Osteoblast (primary cell): ENCODE measurements around the gene SMARCD3. TPM values are rescaled to one million over a fixed set of nuclear protein-coding genes. Genes with fewer than 3 reads are reported as not detected.
A peak's percentile ranks its signal among the peaks of the same experiment; 100 is the strongest.

Experiments
- DNase-seq: peaks from one replicate; pipeline ENCODE4 v3.0.0; 2011; ENCODE audit warnings: low spot score, mixed read lengths; ENCODE audit not compliant: insufficient read length; ENCODE audit errors: missing footprints
- H2AFZ ChIP-seq: 2 replicates; pipeline ENCODE4 v1.6.0; 2011; ENCODE audit warnings: mild to moderate bottlenecking, low read length
- H3K27ac ChIP-seq: 2 replicates; pipeline ENCODE4 v1.5.1; 2011; ENCODE audit warnings: mild to moderate bottlenecking, low read depth, low read length, moderate library complexity
- H3K27me3 ChIP-seq: 2 replicates; pipeline ENCODE4 v1.6.0; 2012; ENCODE audit warnings: mild to moderate bottlenecking, control low read depth, inconsistent platforms, low read length, moderate library complexity; ENCODE audit not compliant: insufficient read depth
- H3K36me3 ChIP-seq: 2 replicates; pipeline ENCODE4 v1.5.1; 2011; ENCODE audit warnings: mild to moderate bottlenecking, low read length, control low read depth, moderate library complexity; ENCODE audit not compliant: insufficient read depth
- H3K4me1 ChIP-seq: 2 replicates; pipeline ENCODE4 v1.5.1; 2011; ENCODE audit warnings: mild to moderate bottlenecking, low read length, control low read depth, moderate library complexity; ENCODE audit not compliant: insufficient read depth
- H3K4me2 ChIP-seq: 2 replicates; pipeline ENCODE4 v1.6.0; 2011; ENCODE audit warnings: mild to moderate bottlenecking, low read length; ENCODE audit not compliant: insufficient read depth
- H3K4me3 ChIP-seq: fragments of 200-600 bp; sonication (generic); 3 replicates; pipeline ENCODE4 v1.5.1; 2012; ENCODE audit warnings: mild to moderate bottlenecking, low read length, inconsistent platforms; ENCODE audit not compliant: insufficient read depth
- H3K79me2 ChIP-seq: 2 replicates; pipeline ENCODE4 v1.6.0; 2012; ENCODE audit warnings: mild to moderate bottlenecking, low read length, control low read depth, inconsistent platforms; ENCODE audit not compliant: insufficient read depth
- H3K9me3 ChIP-seq: 2 replicates; pipeline ENCODE4 v1.5.1; 2011; ENCODE audit warnings: low read depth, low read length, control low read depth
- H4K20me1 ChIP-seq: 2 replicates; pipeline ENCODE4 v1.6.0; 2012; ENCODE audit warnings: mild to moderate bottlenecking, low read length, control low read depth; ENCODE audit not compliant: insufficient read depth
- CTCF ChIP-seq: IDR thresholded peaks from 2 replicates; pipeline ENCODE4 v1.5.1; 2011; ENCODE audit warnings: mild to moderate bottlenecking, low read depth, low read length, moderate library complexity; ENCODE audit errors: extremely low read depth
- total RNA-seq: library from RNA; depleted of rRNA; stranded (reverse); fragments of >200 nt; gene quantifications from 2 replicates; pipeline ENCODE4 v1.2.3, GENCODE V29; 2012

The SMARCD3 gene
- total RNA-seq, 1 donor = 40.2 TPM

GRCh38 chr7:151232091-151232916 lies 16.2 kb downstream of the SMARCD3 start, which contains the start of gene CHPF2:
TSS of gene CHPF2 (plus strand) at chr7:151232483. CDS start at chr7:151234012, 1,529 bp downstream.
- H3K4me2 ChIP-seq = peak within 1 kb of the TSS; percentile 90
- peaks cover 55% of the 10 kb centered on the region for H3K79me2 ChIP-seq
- H4K20me1 ChIP-seq = peaks cover 43% of the 10 kb centered on the region
- peaks cover 36% of the 10 kb centered on the region for H3K36me3 ChIP-seq
- no peaks in the 10 kb centered on the region for H3K9me3 ChIP-seq
- peak within 1 kb of the TSS; percentile 95 for H2AFZ ChIP-seq
- H3K27ac ChIP-seq = peak within 1 kb of the TSS; percentile 97
- DNase-seq = peak; percentile 99
- H3K4me3 ChIP-seq = peak within 1 kb of the TSS; percentile 99
- TF ChIP-seq CTCF = no peak
- peaks cover 31% of the 10 kb centered on the region for H3K4me1 ChIP-seq
- no peaks in the 10 kb centered on the region for H3K27me3 ChIP-seq

GRCh38 chr7:151231080-151231479 lies 17.4 kb downstream of the SMARCD3 start:
- Histone ChIP-seq H3K4me2 (no peak overlapping the region), H3K4me3 (no peak overlapping the region), H2AFZ (no peak overlapping the region), H3K27ac (no peak overlapping the region), H3K9me3 (no peaks in the 10 kb centered on the region), H3K36me3 (peaks cover 24% of the 10 kb centered on the region), H3K79me2 (peaks cover 52% of the 10 kb centered on the region), H3K4me1 (peaks cover 33% of the 10 kb centered on the region), H4K20me1 (peaks cover 31% of the 10 kb centered on the region), H3K27me3 (no peaks in the 10 kb centered on the region)
- TF ChIP-seq CTCF = no peak
- no peak for DNase-seq

GRCh38 chr7:151229249-151229648 lies 19.2 kb downstream of the SMARCD3 start:
- no peak overlapping the region for H2AFZ ChIP-seq
- H3K27ac ChIP-seq = no peak overlapping the region
- peaks cover 14% of the 10 kb centered on the region for H3K36me3 ChIP-seq
- peaks cover 51% of the 10 kb centered on the region for H3K79me2 ChIP-seq
- no peaks in the 10 kb centered on the region for H3K27me3 ChIP-seq
- peak; percentile 76 for DNase-seq
- no peaks in the 10 kb centered on the region for H3K9me3 ChIP-seq
- no peak overlapping the region for H3K4me2 ChIP-seq
- peaks cover 23% of the 10 kb centered on the region for H4K20me1 ChIP-seq
- H3K4me1 ChIP-seq = peaks cover 42% of the 10 kb centered on the region
- H3K4me3 ChIP-seq = no peak overlapping the region
- no peak for TF ChIP-seq CTCF

- Histone ChIP-seq H3K27me3 (no peaks in the 10 kb centered on the region), H2AFZ (peak overlapping the region; percentile 97), H3K4me1 (peaks cover 33% of the 10 kb centered on the region), H3K9me3 (no peaks in the 10 kb centered on the region), H3K36me3 (peaks cover 18% of the 10 kb centered on the region), H3K27ac (peak overlapping the region; percentile 65), H3K4me2 (peak overlapping the region; percentile 97), H3K4me3 (peak overlapping the region; percentile 90), H4K20me1 (peaks cover 13% of the 10 kb centered on the region), H3K79me2 (peaks cover 43% of the 10 kb centered on the region)
- peak; percentile 78 for DNase-seq
- no peak for TF ChIP-seq CTCF
Observed at GRCh38 chr7:151228024-151228866, 20.2 kb downstream of the SMARCD3 start.
